H9 (cell line): Measurements from ENCODE around the gene ARMC5. TPM values are rescaled to one million over a fixed set of nuclear protein-coding genes. Genes with fewer than 3 reads are reported as not detected.
A peak's percentile ranks its signal among the peaks of the same experiment; 100 is the strongest.

Source experiments
- DNase-seq: peaks from one replicate; pipeline ENCODE4 v3.0.0-alpha.2; 2017
- H2AFZ ChIP-seq: one replicate; pipeline ENCODE4 v1.6.1; 2013; ENCODE audit warnings: mild to moderate bottlenecking, low read length, control low read depth, moderate library complexity
- H2AK5ac ChIP-seq: 2 replicates; pipeline ENCODE4 v1.6.1; 2013; ENCODE audit warnings: low read length, control low read depth, mixed read lengths; ENCODE audit not compliant: insufficient read length
- H2BK120ac ChIP-seq: one replicate; pipeline ENCODE4 v1.6.1; 2013; ENCODE audit warnings: low read depth, mild to moderate bottlenecking, low read length, control low read depth, inconsistent platforms; ENCODE audit not compliant: poor library complexity, severe bottlenecking
- H2BK12ac ChIP-seq: 2 replicates; pipeline ENCODE4 v1.6.1; 2013; ENCODE audit warnings: low read length, control low read depth, mixed read lengths, low read depth; ENCODE audit not compliant: insufficient read length
- H2BK15ac ChIP-seq: 2 replicates; pipeline ENCODE4 v1.6.1; 2013; ENCODE audit warnings: low read depth, low read length, control low read depth
- H2BK20ac ChIP-seq: one replicate; pipeline ENCODE4 v1.6.1; 2013; ENCODE audit warnings: low read depth, mild to moderate bottlenecking, low read length, control low read depth, inconsistent platforms; ENCODE audit not compliant: poor library complexity, severe bottlenecking
- H2BK5ac ChIP-seq: 2 replicates; pipeline ENCODE4 v1.6.1; 2013; ENCODE audit warnings: low read length, control low read depth, mixed read lengths; ENCODE audit not compliant: insufficient read length
- H3K14ac ChIP-seq: 2 replicates; pipeline ENCODE4 v1.6.1; 2013; ENCODE audit warnings: low read length, control low read depth; ENCODE audit not compliant: insufficient read depth
- H3K18ac ChIP-seq: 2 replicates; pipeline ENCODE4 v1.6.1; 2013; ENCODE audit warnings: low read depth, mild to moderate bottlenecking, mixed read lengths, low read length, control low read depth; ENCODE audit not compliant: insufficient read length
- H3K23ac ChIP-seq: 2 replicates; pipeline ENCODE4 v1.6.1; 2013; ENCODE audit warnings: low read length, control low read depth, mixed read lengths, low read depth; ENCODE audit not compliant: insufficient read length
- H3K23me2 ChIP-seq: 2 replicates; pipeline ENCODE4 v1.6.1; 2013; ENCODE audit warnings: low read depth, mild to moderate bottlenecking, mixed read lengths, low read length, control low read depth; ENCODE audit not compliant: insufficient read length, poor library complexity, severe bottlenecking
- H3K27ac ChIP-seq: 2 replicates; pipeline ENCODE4 v1.5.1; 2013; ENCODE audit warnings: low read length, control low read depth, mixed read lengths, low read depth; ENCODE audit not compliant: insufficient read length
- H3K27me3 ChIP-seq: 2 replicates; pipeline ENCODE4 v1.6.1; 2013; ENCODE audit warnings: low read length, control low read depth, inconsistent platforms; ENCODE audit not compliant: insufficient read depth
- H3K4ac ChIP-seq: 2 replicates; pipeline ENCODE4 v1.6.1; 2013; ENCODE audit warnings: low read depth, mild to moderate bottlenecking, control low read depth, inconsistent platforms, low read length, moderate library complexity
- H3K4me1 ChIP-seq: 2 replicates; pipeline ENCODE4 v1.6.1; 2013; ENCODE audit warnings: low read length, control low read depth, inconsistent platforms; ENCODE audit not compliant: insufficient read depth
- H3K4me2 ChIP-seq: 2 replicates; pipeline ENCODE4 v1.6.1; 2013; ENCODE audit warnings: low read length, control low read depth, mixed read lengths; ENCODE audit not compliant: insufficient read length, insufficient read depth
- H3K56ac ChIP-seq: 2 replicates; pipeline ENCODE4 v1.6.1; 2013; ENCODE audit warnings: low read depth, mild to moderate bottlenecking, mixed read lengths, low read length, control low read depth; ENCODE audit not compliant: insufficient read length
- H3K79me1 ChIP-seq: 2 replicates; pipeline ENCODE4 v1.6.1; 2013; ENCODE audit warnings: low read depth, mild to moderate bottlenecking, moderate library complexity, low read length, control low read depth, inconsistent platforms; ENCODE audit not compliant: insufficient read depth, poor library complexity, severe bottlenecking
- H3K79me2 ChIP-seq: 2 replicates; pipeline ENCODE4 v1.6.1; 2013; ENCODE audit warnings: low read length, control low read depth, inconsistent platforms; ENCODE audit not compliant: insufficient read depth
- H3K9ac ChIP-seq: 2 replicates; pipeline ENCODE4 v1.6.1; 2013; ENCODE audit warnings: low read length, control low read depth, mixed read lengths; ENCODE audit not compliant: insufficient read length; ENCODE audit errors: extremely low read depth
- H3K9me3 ChIP-seq: one replicate; pipeline ENCODE4 v1.6.1; 2013; ENCODE audit warnings: low read depth, low read length, inconsistent platforms; ENCODE audit not compliant: control insufficient read depth
- H3T11ph ChIP-seq: one replicate; pipeline ENCODE4 v1.6.1; 2013; ENCODE audit warnings: mild to moderate bottlenecking, low read length, control low read depth, inconsistent platforms
- H4K20me1 ChIP-seq: one replicate; pipeline ENCODE4 v1.6.1; 2013; ENCODE audit not compliant: control insufficient read depth, insufficient read length, insufficient read depth
- H4K5ac ChIP-seq: 2 replicates; pipeline ENCODE4 v1.6.1; 2013; ENCODE audit warnings: low read depth, mild to moderate bottlenecking, mixed read lengths, low read length, control low read depth; ENCODE audit not compliant: insufficient read length
- H4K8ac ChIP-seq: replicated peaks from 2 replicates; pipeline ENCODE4 v1.6.1; 2013; ENCODE audit warnings: low read length, control low read depth, mixed read lengths, low read depth; ENCODE audit not compliant: insufficient read length
- H4K91ac ChIP-seq: 2 replicates; pipeline ENCODE4 v1.6.1; 2013; ENCODE audit warnings: low read depth, mild to moderate bottlenecking, moderate library complexity, mixed read lengths, low read length, control low read depth; ENCODE audit not compliant: insufficient read length
- H3K27ac Mint-ChIP-seq, 3 experiments: 2 replicates in 2 of 3; 3 replicates in 1 of 3; pipeline ENCODE4 v1.8.0; 2020 to 2021; ENCODE audit warnings: mixed read lengths in 3 of 3, mild to moderate bottlenecking in 1 of 3, moderate library complexity in 1 of 3
- H3K27me3 Mint-ChIP-seq: 2 replicates; pipeline ENCODE4 v1.8.0; 2021; ENCODE audit warnings: low read depth, mild to moderate bottlenecking, moderate library complexity, mixed read lengths
- H3K36me3 Mint-ChIP-seq, 3 experiments: 2 replicates in 2 of 3; 3 replicates in 1 of 3; pipeline ENCODE4 v1.8.0; 2020 to 2021; ENCODE audit warnings: low read depth in 3 of 3, mixed read lengths in 3 of 3; ENCODE audit not compliant: insufficient read depth in 1 of 3
- H3K4me1 Mint-ChIP-seq, 2 experiments: 2 replicates each; pipeline ENCODE4 v1.8.0; 2020; ENCODE audit warnings: mixed read lengths in 2 of 2
- H3K4me3 Mint-ChIP-seq, 2 experiments: 2 replicates in 1 of 2; 3 replicates in 1 of 2; pipeline ENCODE4 v1.8.0; 2020 to 2021; ENCODE audit warnings: mild to moderate bottlenecking in 2 of 2, mixed read lengths in 2 of 2, moderate library complexity in 1 of 2
- H3K9me3 Mint-ChIP-seq, 2 experiments: 2 replicates in 1 of 2; 3 replicates in 1 of 2; pipeline ENCODE4 v1.8.0; 2020; ENCODE audit warnings: mild to moderate bottlenecking in 2 of 2, mixed read lengths in 2 of 2, moderate library complexity in 1 of 2
- WGBS: extraction: QIAGEN DNeasy Blood & Tissue Kit; methylation state at CpG from one replicate; pipeline ENCODE4 v1.1.7; 2013; ENCODE audit warnings: missing lambda C conversion rate, low lambda C conversion rate, mixed read lengths; ENCODE audit not compliant: insufficient read length; ENCODE audit errors: extremely low coverage; 5-methylcytosine and 5-hydroxymethylcytosine counted together
- total RNA-seq: library from RNA; stranded (reverse); gene quantifications from 2 replicates; pipeline ENCODE4 v1.2.1, GENCODE V29; 2021
- TF ChIP-seq, protein P1 (sequence below): fragments of 200-600 bp; sonication (generic); conservative IDR thresholded peaks from 3 replicates; pipeline ENCODE4 v1.8.0; 2021; ENCODE audit warnings: antibody characterized with exemption, mild to moderate bottlenecking

Gene ARMC5
- total RNA-seq, 1 experiment from 2014 or later: 18.7 TPM

DNA sequence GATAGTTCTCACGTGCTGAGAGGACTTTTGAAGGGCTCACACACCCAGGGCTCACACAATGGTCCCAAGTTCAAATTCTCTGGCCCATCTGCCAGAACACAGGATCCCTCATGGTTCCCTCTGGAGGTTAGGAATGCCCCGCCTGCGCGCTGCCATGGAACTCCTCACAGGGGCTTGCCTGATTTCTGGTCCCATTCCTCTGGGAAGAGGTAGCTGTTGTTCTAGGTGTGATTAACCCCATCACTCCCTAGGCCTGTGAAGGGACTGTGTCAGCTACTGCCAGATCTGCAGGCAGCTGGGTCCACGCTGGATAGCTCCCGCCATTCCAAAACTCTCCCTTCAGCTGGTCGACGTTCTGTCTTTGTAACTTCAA lies 2.3 kb upstream of the ARMC5 start:
- TF ChIP-seq, protein P1, sequence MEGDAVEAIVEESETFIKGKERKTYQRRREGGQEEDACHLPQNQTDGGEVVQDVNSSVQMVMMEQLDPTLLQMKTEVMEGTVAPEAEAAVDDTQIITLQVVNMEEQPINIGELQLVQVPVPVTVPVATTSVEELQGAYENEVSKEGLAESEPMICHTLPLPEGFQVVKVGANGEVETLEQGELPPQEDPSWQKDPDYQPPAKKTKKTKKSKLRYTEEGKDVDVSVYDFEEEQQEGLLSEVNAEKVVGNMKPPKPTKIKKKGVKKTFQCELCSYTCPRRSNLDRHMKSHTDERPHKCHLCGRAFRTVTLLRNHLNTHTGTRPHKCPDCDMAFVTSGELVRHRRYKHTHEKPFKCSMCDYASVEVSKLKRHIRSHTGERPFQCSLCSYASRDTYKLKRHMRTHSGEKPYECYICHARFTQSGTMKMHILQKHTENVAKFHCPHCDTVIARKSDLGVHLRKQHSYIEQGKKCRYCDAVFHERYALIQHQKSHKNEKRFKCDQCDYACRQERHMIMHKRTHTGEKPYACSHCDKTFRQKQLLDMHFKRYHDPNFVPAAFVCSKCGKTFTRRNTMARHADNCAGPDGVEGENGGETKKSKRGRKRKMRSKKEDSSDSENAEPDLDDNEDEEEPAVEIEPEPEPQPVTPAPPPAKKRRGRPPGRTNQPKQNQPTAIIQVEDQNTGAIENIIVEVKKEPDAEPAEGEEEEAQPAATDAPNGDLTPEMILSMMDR: no peak
- no CpG with 5 or more reads among the region's 8 CpGs for whole genome bisulfite sequencing

More for the DNA sequence above, 2.3 kb upstream of the ARMC5 start:
- Histone ChIP-seq H3K9ac (no peak overlapping the region), H4K8ac (no peak overlapping the region), H4K5ac (no peak overlapping the region), H3K14ac (no peak overlapping the region), H3T11ph (no peak overlapping the region), H3K79me2 (no peaks in the 10 kb centered on the region; the same call in 1 of the 2 replicates), H3K18ac (no peak overlapping the region), H2BK5ac (no peak overlapping the region), H2BK15ac (no peak overlapping the region), H2BK12ac (no peak overlapping the region), H3K4ac (no peak overlapping the region), H2AK5ac (no peak overlapping the region), H3K4me1 (peaks cover 9% of the 10 kb centered on the region; the same call in 1 of the 2 replicates), H3K9me3 (no peaks in the 10 kb centered on the region), H2BK20ac (no peak overlapping the region), H3K4me2 (no peak overlapping the region), H2AFZ (no peak overlapping the region), H2BK120ac (no peak overlapping the region), H3K27ac (no peak overlapping the region), H4K91ac (no peak overlapping the region), H3K56ac (no peak overlapping the region), H3K79me1 (peaks cover 4% of the 10 kb centered on the region), H4K20me1 (no peaks in the 10 kb centered on the region), H3K27me3 (no peaks in the 10 kb centered on the region), H3K23me2 (peaks cover 8% of the 10 kb centered on the region), H3K23ac (no peak overlapping the region)
- Mint-ChIP-seq H3K36me3 (peaks cover 0 to 5% (median 0%) of the 10 kb centered on the region in 3 experiments; a peak in 4 of 7 replicates), H3K27ac (no peak overlapping the region), H3K27me3 (no peaks in the 10 kb centered on the region), H3K4me3 (peak overlapping the region in 1 of 2 experiments; percentile 92; a peak in 1 of 5 replicates), H3K9me3 (no peaks in the 10 kb centered on the region), H3K4me1 (peaks cover 37 to 45% of the 10 kb centered on the region in 2 experiments)
- DNase-seq: no peak
